ENCODE results near the gene SPATA32.
A peak's percentile ranks its signal among the peaks of the same experiment; 100 is the strongest.

SPATA32 gene

DNA sequence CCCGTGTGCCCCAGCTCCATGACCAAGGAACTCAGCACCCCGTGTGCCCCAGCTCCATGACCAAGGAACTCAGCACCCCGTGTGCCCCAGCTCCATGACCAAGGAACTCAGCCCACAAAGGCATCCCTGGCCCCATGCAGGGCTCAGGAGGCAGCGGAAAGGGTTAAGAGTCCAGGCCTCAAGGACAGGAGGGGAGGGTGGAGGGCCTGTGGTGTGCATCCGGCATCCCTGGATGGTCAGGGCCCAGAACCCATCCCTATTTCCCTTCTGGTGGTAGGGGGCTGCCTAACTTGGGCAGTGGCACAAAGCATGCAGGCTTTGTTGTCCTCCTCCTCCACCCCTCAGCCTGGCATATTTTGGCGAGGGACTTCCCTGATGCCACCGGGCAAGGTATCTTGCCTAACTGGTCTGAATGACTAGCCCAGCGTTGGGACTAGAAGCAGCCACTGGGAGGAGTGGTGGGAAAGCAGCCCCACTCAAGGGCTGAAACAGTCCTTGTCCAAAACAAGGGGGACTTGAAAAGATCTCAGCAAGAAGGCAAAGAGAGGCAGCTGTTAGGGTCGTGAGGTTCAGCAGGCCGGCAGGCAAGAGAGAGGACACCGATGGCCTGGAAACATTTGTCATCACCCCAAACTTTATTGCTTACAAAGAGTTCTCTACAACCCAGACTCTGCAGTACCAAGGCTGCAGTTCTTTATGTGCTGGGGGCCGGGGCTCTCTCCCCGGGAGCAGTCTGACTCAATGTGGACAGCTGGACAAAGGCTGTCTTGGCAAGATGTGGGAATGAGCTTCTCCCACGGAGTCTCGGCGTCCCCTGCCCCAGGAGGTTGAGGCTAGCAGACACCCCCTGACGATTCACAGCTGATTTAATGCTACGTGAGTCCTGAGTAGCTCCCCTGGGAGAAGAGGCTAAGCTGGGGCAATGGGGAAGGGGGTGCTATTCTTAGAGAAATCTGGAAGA, 902 bp upstream of the SPATA32 start:
- TF ChIP-seq, protein P1, sequence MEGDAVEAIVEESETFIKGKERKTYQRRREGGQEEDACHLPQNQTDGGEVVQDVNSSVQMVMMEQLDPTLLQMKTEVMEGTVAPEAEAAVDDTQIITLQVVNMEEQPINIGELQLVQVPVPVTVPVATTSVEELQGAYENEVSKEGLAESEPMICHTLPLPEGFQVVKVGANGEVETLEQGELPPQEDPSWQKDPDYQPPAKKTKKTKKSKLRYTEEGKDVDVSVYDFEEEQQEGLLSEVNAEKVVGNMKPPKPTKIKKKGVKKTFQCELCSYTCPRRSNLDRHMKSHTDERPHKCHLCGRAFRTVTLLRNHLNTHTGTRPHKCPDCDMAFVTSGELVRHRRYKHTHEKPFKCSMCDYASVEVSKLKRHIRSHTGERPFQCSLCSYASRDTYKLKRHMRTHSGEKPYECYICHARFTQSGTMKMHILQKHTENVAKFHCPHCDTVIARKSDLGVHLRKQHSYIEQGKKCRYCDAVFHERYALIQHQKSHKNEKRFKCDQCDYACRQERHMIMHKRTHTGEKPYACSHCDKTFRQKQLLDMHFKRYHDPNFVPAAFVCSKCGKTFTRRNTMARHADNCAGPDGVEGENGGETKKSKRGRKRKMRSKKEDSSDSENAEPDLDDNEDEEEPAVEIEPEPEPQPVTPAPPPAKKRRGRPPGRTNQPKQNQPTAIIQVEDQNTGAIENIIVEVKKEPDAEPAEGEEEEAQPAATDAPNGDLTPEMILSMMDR (IDR thresholded peaks at IDR 0.05) = no peak
- Histone ChIP-seq H3K4me3 (peak overlapping the region; percentile 88), H3K27ac (peak overlapping the region in 1 of 2 donors; percentile 0)
- DNase-seq (ENCODE audit: low spot score) = no peak

DNA sequence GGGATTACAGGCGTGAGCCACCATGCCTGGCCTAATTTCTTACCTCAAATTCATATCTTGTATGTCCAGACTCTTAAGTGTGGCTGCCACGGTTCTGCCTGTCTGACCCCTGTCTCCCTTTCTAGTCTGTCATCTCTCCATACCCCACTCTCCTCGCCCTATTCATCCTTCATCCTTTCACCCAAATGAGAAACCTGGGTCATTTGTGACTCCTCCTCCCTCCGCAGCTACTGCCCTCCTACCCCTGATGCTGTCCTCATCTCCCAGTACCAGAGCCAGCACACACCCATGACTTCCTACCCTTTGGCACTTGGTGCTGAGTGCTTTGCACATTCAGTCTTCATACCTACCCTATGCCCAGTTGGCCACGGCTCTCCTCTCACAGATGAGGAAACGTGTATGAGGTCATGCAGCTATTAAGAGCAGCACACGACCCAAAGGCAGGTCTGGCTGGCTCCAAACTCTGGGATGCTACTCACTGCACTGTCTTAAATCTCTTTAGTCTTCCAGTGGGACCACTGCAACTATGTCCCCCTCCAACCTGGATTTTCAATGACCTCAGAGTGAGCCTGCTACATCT, 1.6 kb downstream of the SPATA32 start:
- no peak for DNase-seq (ENCODE audit: low spot score)
- Histone ChIP-seq H3K27ac (no peak overlapping the region), H3K4me3 (no peak overlapping the region)
- TF ChIP-seq, protein P1 (IDR thresholded peaks at IDR 0.05) = no peak

DNA sequence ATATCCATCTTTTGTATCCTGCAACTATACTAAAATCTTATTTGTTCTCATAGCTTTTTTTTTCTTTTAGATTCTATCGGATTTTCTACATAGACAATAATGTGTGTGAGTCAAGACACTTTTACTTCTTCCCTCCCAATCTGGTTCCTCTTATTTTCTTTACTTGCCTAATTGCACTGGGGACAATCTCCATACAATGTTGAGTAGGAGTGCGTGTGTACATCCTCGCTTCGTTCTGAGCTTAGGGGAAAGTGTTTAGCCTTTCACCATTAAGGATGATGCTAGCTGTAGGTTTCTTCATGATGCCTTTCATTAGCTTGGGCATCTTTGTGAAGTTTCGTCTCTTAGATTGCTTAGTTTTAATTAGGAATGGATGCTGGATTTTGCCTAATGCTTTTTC, 2.9 kb downstream of the SPATA32 start:
- no peak overlapping the region for H3K27ac ChIP-seq
- DNase-seq (ENCODE audit: low spot score) = no peak
- H3K4me3 ChIP-seq = no peak overlapping the region
- TF ChIP-seq, protein P1 (IDR thresholded peaks at IDR 0.05) = no peak

DNA sequence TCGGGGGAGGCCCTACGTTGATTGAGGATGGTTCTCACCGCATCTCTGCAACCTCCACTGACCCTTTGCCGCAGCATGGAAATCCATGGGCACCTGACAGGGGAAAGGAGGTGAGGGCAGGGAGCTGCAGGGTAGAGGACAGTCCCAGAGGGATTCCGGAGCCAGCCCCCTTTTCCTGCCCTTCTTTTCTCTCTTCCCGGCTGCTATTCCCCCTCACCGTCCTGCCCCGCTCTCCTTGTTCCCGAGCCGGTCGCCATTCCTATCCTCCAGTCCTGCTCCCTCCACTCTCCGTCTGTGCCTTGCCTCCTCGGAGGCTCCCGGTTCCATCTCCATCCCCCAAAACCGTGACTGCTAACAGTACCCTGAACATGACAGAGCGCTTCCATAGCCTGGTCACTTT, 4.8 kb downstream of the SPATA32 start:
- no peak for DNase-seq (ENCODE audit: low spot score)
- TF ChIP-seq, protein P1 (IDR thresholded peaks at IDR 0.05) = no peak
- Histone ChIP-seq H3K4me3 (no peak overlapping the region), H3K27ac (no peak overlapping the region)

DNA sequence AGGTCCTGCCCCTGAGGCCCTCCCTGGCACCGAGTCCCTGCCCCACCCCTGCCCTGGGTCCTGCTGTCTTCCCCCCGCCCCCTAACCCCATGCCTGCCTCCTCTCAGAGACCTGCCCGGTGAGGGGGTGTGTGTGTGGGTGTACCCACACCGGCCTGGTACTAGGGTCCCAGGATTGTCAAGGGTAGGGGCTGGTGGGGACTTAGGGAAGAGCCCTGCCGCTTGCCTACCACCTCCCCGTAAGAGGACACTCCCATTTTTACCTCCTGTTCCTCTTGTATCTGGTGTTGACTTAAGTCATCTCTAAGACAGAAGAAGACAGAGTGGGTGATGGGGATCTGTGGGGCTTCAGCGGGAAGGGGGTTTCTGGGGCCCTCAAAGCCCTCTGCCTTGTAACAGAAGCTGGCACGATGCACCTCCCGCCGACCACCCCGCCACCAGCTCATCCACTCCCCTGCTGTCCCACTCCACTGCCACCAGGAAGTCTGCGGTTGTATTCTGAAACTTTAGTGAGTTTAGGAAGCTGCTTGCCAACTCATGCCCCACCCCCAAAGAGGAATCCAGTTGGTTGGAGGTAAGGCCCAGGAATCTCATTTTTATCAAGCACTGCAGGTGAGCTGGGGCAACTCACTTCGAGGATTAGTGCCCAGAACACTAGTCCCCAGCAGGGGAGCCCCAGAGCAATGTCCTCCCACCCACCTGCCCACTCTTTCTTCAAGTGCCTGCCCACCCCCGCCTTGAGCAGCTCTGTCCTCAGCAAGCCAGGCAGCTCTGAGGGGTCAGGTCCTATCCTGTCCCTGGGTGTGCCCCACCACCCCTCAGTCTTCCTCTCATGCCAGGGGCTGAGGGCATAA, 5.6 kb downstream of the SPATA32 start:
- TF ChIP-seq, protein P1 (IDR thresholded peaks at IDR 0.05) = no peak
- H3K4me3 ChIP-seq = no peak overlapping the region
- DNase-seq (ENCODE audit: low spot score) = no peak
- no peak overlapping the region for H3K27ac ChIP-seq

DNA sequence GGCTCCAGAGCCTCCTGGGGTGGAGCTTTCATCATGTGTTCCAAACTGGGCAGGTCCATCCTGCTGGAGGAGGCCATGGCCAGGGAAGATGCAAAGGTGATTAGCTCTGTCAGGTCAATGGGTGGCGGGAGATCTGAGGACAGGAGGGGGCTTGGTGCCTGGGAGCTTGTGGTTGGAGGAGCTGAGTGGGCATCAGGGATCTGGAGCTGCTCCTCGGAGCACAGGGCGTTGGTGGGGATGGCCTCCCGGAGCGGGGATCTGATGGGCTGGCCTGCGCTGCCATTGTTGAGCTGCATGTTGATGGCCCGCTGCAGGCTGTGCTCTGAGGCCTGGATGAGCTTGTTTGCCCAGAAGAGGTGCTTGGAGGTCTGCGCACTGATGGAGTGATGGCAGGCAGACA, 6.5 kb downstream of the SPATA32 start:
- no peak for DNase-seq (ENCODE audit: low spot score)
- Histone ChIP-seq H3K4me3 (no peak overlapping the region), H3K27ac (no peak overlapping the region)
- TF ChIP-seq, protein P1 (IDR thresholded peaks at IDR 0.05) = no peak
